GM12892 (cell line): ENCODE measurements around the gene SEPTIN6.

ENCODE experiments used
- DNase-seq: peaks from one replicate; pipeline ENCODE4 v3.0.0; 2011; ENCODE audit not compliant: insufficient read length
- FAIRE-seq: peaks from 2 replicates; lab custom pipeline; 2011; peaks lifted over from hg19 to GRCh38; lab: Jason Lieb, UNC
- POLR2A ChIP-seq: IDR thresholded peaks from 2 replicates; pipeline ENCODE4 v1.6.1; 2011; ENCODE audit warnings: low read depth, low read length, control low read depth
- POLR2AphosphoS5 ChIP-seq: IDR thresholded peaks from 2 replicates; pipeline ENCODE4 v1.6.1; 2011; ENCODE audit warnings: low read depth, low read length, control low read depth
- TAF1 ChIP-seq: IDR thresholded peaks from 2 replicates; pipeline ENCODE4 v1.6.1; 2011; ENCODE audit warnings: low read depth, mild to moderate bottlenecking, control low read depth, low read length, borderline replicate concordance

Gene SEPTIN6

DNA sequence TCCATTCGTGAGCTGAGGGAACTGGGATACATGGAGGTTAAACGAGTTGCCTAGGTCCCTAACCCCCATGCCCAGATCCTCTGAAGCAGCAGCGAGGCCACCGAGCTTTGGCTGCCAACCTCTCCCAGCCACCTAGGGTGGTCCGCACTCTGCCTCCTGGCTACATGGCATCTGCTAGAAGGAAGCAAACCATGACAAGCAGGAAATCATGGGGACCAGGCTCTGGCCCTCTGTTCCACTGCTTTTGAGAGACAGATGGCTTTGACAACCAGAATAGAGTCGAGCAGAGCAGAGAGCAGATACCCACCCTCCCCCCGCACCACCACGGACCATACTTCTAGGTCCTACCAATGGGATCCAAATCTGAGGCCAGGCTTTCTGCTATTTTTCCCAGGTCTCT is 49.3 kb downstream of the SEPTIN6 start:
- no peak for FAIRE-seq
- DNase-seq, result no peak
- TF ChIP-seq POLR2AphosphoS5, result no peak
- TF ChIP-seq TAF1, result no peak
- TF ChIP-seq POLR2A, result no peak
